Measurements from ENCODE around the gene LCE7A. TPM values are rescaled to one million over a fixed set of nuclear protein-coding genes. Genes with fewer than 3 reads are reported as not detected.

Gene LCE7A
- total RNA-seq, 1 donor from 2014 or later: not detected

DNA sequence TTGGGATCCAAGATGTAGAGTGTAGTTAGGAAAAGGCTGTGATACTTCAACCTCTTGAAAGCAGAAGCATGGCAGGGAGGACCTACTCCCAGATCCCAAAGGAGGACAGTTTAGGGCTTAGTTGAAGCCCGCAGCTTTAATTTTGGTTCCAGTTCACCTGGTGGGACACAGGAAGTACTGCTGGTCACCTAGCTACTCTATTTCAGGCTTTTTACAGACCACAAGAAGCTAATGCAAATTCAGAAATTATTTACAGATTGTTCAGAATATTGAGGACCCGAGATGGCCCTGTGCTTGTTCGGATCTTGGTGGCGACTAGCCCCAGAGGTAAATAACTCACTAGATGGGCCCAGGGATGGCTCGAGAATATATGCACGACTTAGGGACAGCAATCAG is 11.9 kb downstream of the LCE7A start:
- H3K27me3 Mint-ChIP-seq: no peaks in the 10 kb centered on the region
- H3K4me3 Mint-ChIP-seq: no peak overlapping the region
- H3K9me3 Mint-ChIP-seq: no peaks in the 10 kb centered on the region
- H3K27ac Mint-ChIP-seq: no peak overlapping the region
- no peak for DNase-seq (ENCODE audit: extremely low spot score, unreplicated experiment)
- H3K36me3 Mint-ChIP-seq: no peaks in the 10 kb centered on the region
- H3K4me1 Mint-ChIP-seq (ENCODE audit: unreplicated experiment): no peaks in the 10 kb centered on the region
- TF ChIP-seq, protein P1, sequence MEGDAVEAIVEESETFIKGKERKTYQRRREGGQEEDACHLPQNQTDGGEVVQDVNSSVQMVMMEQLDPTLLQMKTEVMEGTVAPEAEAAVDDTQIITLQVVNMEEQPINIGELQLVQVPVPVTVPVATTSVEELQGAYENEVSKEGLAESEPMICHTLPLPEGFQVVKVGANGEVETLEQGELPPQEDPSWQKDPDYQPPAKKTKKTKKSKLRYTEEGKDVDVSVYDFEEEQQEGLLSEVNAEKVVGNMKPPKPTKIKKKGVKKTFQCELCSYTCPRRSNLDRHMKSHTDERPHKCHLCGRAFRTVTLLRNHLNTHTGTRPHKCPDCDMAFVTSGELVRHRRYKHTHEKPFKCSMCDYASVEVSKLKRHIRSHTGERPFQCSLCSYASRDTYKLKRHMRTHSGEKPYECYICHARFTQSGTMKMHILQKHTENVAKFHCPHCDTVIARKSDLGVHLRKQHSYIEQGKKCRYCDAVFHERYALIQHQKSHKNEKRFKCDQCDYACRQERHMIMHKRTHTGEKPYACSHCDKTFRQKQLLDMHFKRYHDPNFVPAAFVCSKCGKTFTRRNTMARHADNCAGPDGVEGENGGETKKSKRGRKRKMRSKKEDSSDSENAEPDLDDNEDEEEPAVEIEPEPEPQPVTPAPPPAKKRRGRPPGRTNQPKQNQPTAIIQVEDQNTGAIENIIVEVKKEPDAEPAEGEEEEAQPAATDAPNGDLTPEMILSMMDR (conservative IDR thresholded peaks at IDR 0.05): no peak

DNA sequence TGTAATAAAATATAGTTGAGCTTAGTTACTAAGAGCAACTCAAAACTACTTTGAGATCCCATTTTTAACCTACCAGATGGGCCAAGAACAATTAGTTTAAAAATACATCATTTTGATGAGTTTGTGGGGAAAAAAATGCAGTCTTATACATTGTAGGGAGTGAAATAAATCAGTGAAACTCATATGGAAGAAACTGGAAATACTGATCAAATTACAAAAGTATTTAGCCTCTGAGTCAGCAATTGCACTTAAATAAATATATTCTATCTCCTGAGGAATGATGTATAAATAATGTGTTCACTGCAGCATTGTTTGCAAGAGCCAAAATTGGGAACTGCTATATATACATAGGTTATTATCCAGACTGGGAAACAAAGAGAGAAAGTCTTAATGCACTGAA is 13.7 kb downstream of the LCE7A start:
- TF ChIP-seq, protein P1 (conservative IDR thresholded peaks at IDR 0.05): no peak
- H3K4me3 Mint-ChIP-seq: no peak overlapping the region
- H3K27me3 Mint-ChIP-seq: no peaks in the 10 kb centered on the region
- no peaks in the 10 kb centered on the region for H3K9me3 Mint-ChIP-seq
- H3K4me1 Mint-ChIP-seq (ENCODE audit: unreplicated experiment): no peaks in the 10 kb centered on the region
- no peak overlapping the region for H3K27ac Mint-ChIP-seq
- DNase-seq (ENCODE audit: extremely low spot score, unreplicated experiment): no peak
- H3K36me3 Mint-ChIP-seq: no peaks in the 10 kb centered on the region

DNA sequence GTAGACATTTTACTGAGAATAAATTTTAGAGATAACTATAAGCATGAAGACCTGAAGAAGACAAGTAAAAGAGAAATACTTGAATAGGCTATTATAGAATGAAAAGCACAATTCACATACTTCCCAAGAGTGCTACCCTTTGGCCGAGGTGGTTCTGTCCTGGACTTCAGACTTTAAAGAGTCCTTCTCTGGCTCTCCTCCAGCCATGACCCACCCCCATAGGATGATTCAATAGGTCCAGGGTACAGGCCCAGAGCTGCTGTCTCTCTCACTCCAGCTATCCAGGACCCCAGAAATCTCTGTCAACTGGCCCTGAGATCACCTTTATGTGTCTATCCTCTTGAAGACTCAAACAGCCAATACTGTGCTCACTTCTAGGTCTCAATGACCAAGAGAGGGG is 17.0 kb downstream of the LCE7A start:
- Mint-ChIP-seq H3K36me3 (no peaks in the 10 kb centered on the region), H3K9me3 (no peaks in the 10 kb centered on the region), H3K4me3 (no peak overlapping the region), H3K27ac (no peak overlapping the region), H3K4me1 (ENCODE audit: unreplicated experiment) (no peaks in the 10 kb centered on the region), H3K27me3 (no peaks in the 10 kb centered on the region)
- DNase-seq (ENCODE audit: extremely low spot score, unreplicated experiment): no peak
- TF ChIP-seq, protein P1 (conservative IDR thresholded peaks at IDR 0.05): no peak

DNA sequence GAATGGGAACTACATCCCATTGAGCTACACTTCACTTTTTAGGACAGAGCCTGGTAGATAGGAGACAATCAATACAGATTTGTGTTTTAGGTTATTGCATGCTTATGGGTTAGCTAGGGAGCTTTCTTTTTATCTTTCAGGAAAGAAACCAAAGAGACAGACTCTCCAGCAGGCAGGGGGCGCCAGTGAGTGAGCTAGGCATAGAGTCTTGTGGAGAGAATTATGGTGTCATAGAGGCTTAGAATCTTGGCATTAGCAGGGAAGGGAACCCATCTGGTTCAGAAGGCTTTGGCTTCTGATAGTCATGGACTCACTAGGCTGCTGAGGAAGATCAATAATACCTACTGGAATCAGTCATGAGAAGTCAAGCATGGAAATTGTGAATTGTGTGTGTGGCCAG is 18.2 kb downstream of the LCE7A start, which contains the start of gene SMCP:
SMCP (plus strand) TSS at position 281 of the 400 bp plus-strand sequence. CDS start 6,101 bp downstream, outside the sequence.
- DNase-seq (ENCODE audit: extremely low spot score, unreplicated experiment): no peak
- no peaks in the 10 kb centered on the region for H3K27me3 Mint-ChIP-seq
- H3K36me3 Mint-ChIP-seq: no peaks in the 10 kb centered on the region
- no peak within 1 kb of the TSS for H3K27ac Mint-ChIP-seq
- H3K4me3 Mint-ChIP-seq: no peak within 1 kb of the TSS
- TF ChIP-seq, protein P1 (conservative IDR thresholded peaks at IDR 0.05): peak; percentile 20
- no peaks in the 10 kb centered on the region for H3K9me3 Mint-ChIP-seq
- no peaks in the 10 kb centered on the region for H3K4me1 Mint-ChIP-seq (ENCODE audit: unreplicated experiment)

DNA sequence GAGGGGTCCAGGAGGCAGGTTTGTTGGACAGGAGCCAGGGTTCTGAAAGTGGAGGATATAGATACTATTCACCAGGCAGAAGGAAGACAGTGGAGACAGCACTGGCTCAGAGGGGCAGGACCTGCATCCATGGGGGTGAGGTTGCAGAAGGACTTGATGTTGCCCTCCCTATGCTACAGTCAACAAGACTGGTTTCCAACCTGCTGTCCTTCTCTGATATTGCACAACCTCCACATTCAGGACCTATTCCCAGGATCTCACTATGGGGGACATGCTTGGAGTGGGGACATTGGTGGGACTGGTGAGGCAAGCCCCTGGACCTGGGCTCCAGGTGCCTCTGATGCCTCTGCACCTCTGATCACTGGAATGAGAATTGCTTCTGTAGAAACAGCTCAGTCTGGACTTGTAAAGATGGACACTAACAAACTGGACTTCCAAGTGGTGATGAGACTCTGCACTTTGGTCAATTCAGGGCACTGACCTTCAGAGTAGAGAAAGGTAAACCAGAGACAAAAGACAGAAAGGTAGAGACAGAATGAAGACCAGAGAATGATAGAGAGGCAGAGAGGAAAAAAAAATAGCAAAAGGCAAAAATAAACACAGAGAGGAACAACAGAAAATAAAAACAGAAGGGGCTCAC is 19.9 kb downstream of the LCE7A start:
- no peaks in the 10 kb centered on the region for H3K4me1 Mint-ChIP-seq (ENCODE audit: unreplicated experiment)
- H3K27me3 Mint-ChIP-seq: no peaks in the 10 kb centered on the region
- H3K4me3 Mint-ChIP-seq: no peak overlapping the region
- H3K9me3 Mint-ChIP-seq: no peaks in the 10 kb centered on the region
- no peak overlapping the region for H3K27ac Mint-ChIP-seq
- no peak for DNase-seq (ENCODE audit: extremely low spot score, unreplicated experiment)
- TF ChIP-seq, protein P1 (conservative IDR thresholded peaks at IDR 0.05): no peak
- H3K36me3 Mint-ChIP-seq: no peaks in the 10 kb centered on the region
